Measurements from ENCODE around the gene TMPRSS9. TPM values are rescaled to one million over a fixed set of nuclear protein-coding genes. Genes with fewer than 3 reads are reported as not detected.

Gene TMPRSS9
- total RNA-seq, 1 donor from 2014 or later = not detected

- intact Hi-C loops (cut with micrococcal nuclease) = no loop called here
- peaks cover 4% of the 10 kb centered on the region for H3K27me3 Mint-ChIP-seq
- no peak overlapping the region for H3K27ac Mint-ChIP-seq
- H3K36me3 Mint-ChIP-seq (ENCODE audit: low read depth) = peaks cover 7% of the 10 kb centered on the region
- H3K4me1 Mint-ChIP-seq = peaks cover 4% of the 10 kb centered on the region
- no peak overlapping the region for H3K4me3 Mint-ChIP-seq
- TF ChIP-seq CTCF (IDR thresholded peaks at IDR 0.05) = no peak
- CTCF ChIA-PET = no interaction called here
- POLR2A ChIA-PET = no interaction called here
- no peak for DNase-seq
- ATAC-seq (ENCODE audit: low read depth) = no peak
- H3K9me3 Mint-ChIP-seq = no peaks in the 10 kb centered on the region
Measured at GRCh38 chr19:2358548-2359173, 1.4 kb upstream of the TMPRSS9 start.

GRCh38 chr19:2360833-2361232, 768 bp downstream of the TMPRSS9 start:
- Mint-ChIP-seq H3K27ac (no peak overlapping the region), H3K4me1 (peaks cover 4% of the 10 kb centered on the region), H3K4me3 (no peak overlapping the region), H3K36me3 (ENCODE audit: low read depth) (no peaks in the 10 kb centered on the region), H3K9me3 (no peaks in the 10 kb centered on the region), H3K27me3 (peaks cover 4% of the 10 kb centered on the region)
- ChIA-PET POLR2A (no interaction called here), CTCF (no interaction called here)
- intact Hi-C loops (cut with micrococcal nuclease) = no loop called here
- ATAC-seq (ENCODE audit: low read depth) (no peak), DNase-seq (no peak)
- no peak for TF ChIP-seq CTCF (IDR thresholded peaks at IDR 0.05)

GRCh38 chr19:2361246-2362045, 1.4 kb downstream of the TMPRSS9 start:
- Mint-ChIP-seq H3K27ac (no peak overlapping the region), H3K4me1 (peaks cover 4% of the 10 kb centered on the region), H3K27me3 (peaks cover 4% of the 10 kb centered on the region), H3K4me3 (no peak overlapping the region), H3K36me3 (ENCODE audit: low read depth) (no peaks in the 10 kb centered on the region), H3K9me3 (no peaks in the 10 kb centered on the region)
- intact Hi-C loops (cut with micrococcal nuclease) = no loop called here
- DNase-seq (no peak), ATAC-seq (ENCODE audit: low read depth) (no peak)
- no peak for TF ChIP-seq CTCF (IDR thresholded peaks at IDR 0.05)
- CTCF ChIA-PET = no interaction called here
- POLR2A ChIA-PET = no interaction called here

- Mint-ChIP-seq H3K36me3 (ENCODE audit: low read depth) (no peaks in the 10 kb centered on the region), H3K27ac (no peak overlapping the region), H3K9me3 (no peaks in the 10 kb centered on the region), H3K4me3 (no peak overlapping the region), H3K4me1 (peaks cover 4% of the 10 kb centered on the region), H3K27me3 (peaks cover 4% of the 10 kb centered on the region)
- no peak for ATAC-seq (ENCODE audit: low read depth)
- ChIA-PET CTCF (no interaction called here), POLR2A (interaction anchor here (0.6 kb wide), 1 partner anchor 209 kb away, joined by 4 read pairs; no protein-coding TSS in a partner anchor)
- TF ChIP-seq CTCF (IDR thresholded peaks at IDR 0.05) = no peak
- DNase-seq = no peak
- intact Hi-C loops (cut with micrococcal nuclease) = no loop called here
Measured at GRCh38 chr19:2362046-2362969, 2.2 kb downstream of the TMPRSS9 start.

- intact Hi-C loops (cut with micrococcal nuclease) = no loop called here
- POLR2A ChIA-PET = no interaction called here
- ATAC-seq (ENCODE audit: low read depth) (no peak), DNase-seq (no peak)
- H3K9me3 Mint-ChIP-seq = no peaks in the 10 kb centered on the region
- peaks cover 4% of the 10 kb centered on the region for H3K27me3 Mint-ChIP-seq
- no peak for TF ChIP-seq CTCF (IDR thresholded peaks at IDR 0.05)
- no peak overlapping the region for H3K27ac Mint-ChIP-seq
- CTCF ChIA-PET = no interaction called here
- H3K4me3 Mint-ChIP-seq = no peak overlapping the region
- H3K36me3 Mint-ChIP-seq (ENCODE audit: low read depth) = no peaks in the 10 kb centered on the region
- peaks cover 4% of the 10 kb centered on the region for H3K4me1 Mint-ChIP-seq
Measured at GRCh38 chr19:2362970-2363300, 2.9 kb downstream of the TMPRSS9 start.

All from activated B cell treated with CpG ODN at 0.5 μM for 24 hours (primary cell).